Fibroblast of pulmonary artery (primary cell): Measurements from ENCODE around the gene CCDC126.
"Not testable (repeated sequence)": the region's sequence is repeated elsewhere in the genome, so short reads cannot be mapped to it uniquely, and the experiment has no call there.

Experiments
- DNase-seq: peaks from one replicate; pipeline ENCODE4 v3.0.0-alpha.2; 2010; ENCODE audit warnings: low read depth
- H3K4me3 ChIP-seq: replicated peaks from 2 replicates; pipeline ENCODE4 v1.5.1; 2011; ENCODE audit warnings: low read depth, mild to moderate bottlenecking, control low read depth, low read length, moderate library complexity
- CTCF ChIP-seq: IDR thresholded peaks from 2 replicates; pipeline ENCODE4 v1.5.1; 2011; ENCODE audit warnings: mild to moderate bottlenecking, control low read depth, low read length, inconsistent platforms; ENCODE audit errors: missing control alignments

The CCDC126 gene

GRCh38 chr7:23680414-23681405, 83.5 kb downstream of the CCDC126 start:
- TF ChIP-seq CTCF = no peak
- peak overlapping the region; percentile 61 for H3K4me3 ChIP-seq
- peak; percentile 32 for DNase-seq

- H3K4me3 ChIP-seq, DNase-seq: not testable (repeated sequence)
Observed at GRCh38 chr7:23684041-23684440, 86.9 kb downstream of the CCDC126 start.

GRCh38 chr7:23685731-23686130, 88.5 kb downstream of the CCDC126 start:
- no peak for TF ChIP-seq CTCF
- H3K4me3 ChIP-seq = no peak overlapping the region
- peak; percentile 33 for DNase-seq

GRCh38 chr7:23687011-23687410, 89.8 kb downstream of the CCDC126 start:
- no peak for TF ChIP-seq CTCF
- H3K4me3 ChIP-seq = no peak overlapping the region
- DNase-seq = no peak

- no peak for DNase-seq
Observed at GRCh38 chr7:23689165-23689564, 92.0 kb downstream of the CCDC126 start.

GRCh38 chr7:23691320-23691719, 94.1 kb downstream of the CCDC126 start:
- no peak overlapping the region for H3K4me3 ChIP-seq
- DNase-seq = no peak
- no peak for TF ChIP-seq CTCF

More at GRCh38 chr7:23689165-23689564, 92.0 kb downstream of the CCDC126 start:
- no peak for TF ChIP-seq CTCF
- no peak overlapping the region for H3K4me3 ChIP-seq

- no peak for TF ChIP-seq CTCF
- no peak overlapping the region for H3K4me3 ChIP-seq
- no peak for DNase-seq
Observed at GRCh38 chr7:23693224-23693623, 96.0 kb downstream of the CCDC126 start.
